Measurements from ENCODE around the gene ATMIN. TPM values are rescaled to one million over a fixed set of nuclear protein-coding genes. Genes with fewer than 3 reads are reported as not detected.

The ATMIN gene
- total and polyA plus RNA-seq, 10 of the 15 experiments (the other 5 are each of a cell fraction or from before 2014, with no cell fraction given), result 5.2 to 28.9 (median 18.3) TPM

GRCh38 chr16:80993834-80994233 is 41.8 kb upstream of the ATMIN start:
- Histone ChIP-seq H3K4me2 (ENCODE audit: control insufficient read depth, insufficient read depth) (no peak overlapping the region), H4K20me1 (ENCODE audit: control insufficient read depth, insufficient read depth) (peaks cover 3% of the 10 kb centered on the region; the same call in 1 of the 2 replicates), H2AFZ (ENCODE audit: control insufficient read depth, low read depth, low read length) (no peak overlapping the region), H3K79me2 (ENCODE audit: control insufficient read depth, insufficient read depth, low read length) (peaks cover 62% of the 10 kb centered on the region), H3K9ac (ENCODE audit: control insufficient read depth, insufficient read depth, low read length) (no peak overlapping the region), H3K9me3 (replicated peaks; ENCODE audit: control insufficient read depth, insufficient read depth, low read length) (no peaks in the 10 kb centered on the region), H3K4me1 (ENCODE audit: control insufficient read depth, insufficient read depth, low read length) (no peaks in the 10 kb centered on the region), H3K27ac (ENCODE audit: control insufficient read depth, insufficient read depth) (no peak overlapping the region), H3K27me3 (replicated peaks in 1 of 2; ENCODE audit: control insufficient read depth in 2 of 2, insufficient read depth in 2 of 2, low read length in 1 of 2) (no peaks in the 10 kb centered on the region), H3K4me3 (no peak overlapping the region), H3K36me3 (ENCODE audit: control insufficient read depth in 2 of 2, insufficient read depth in 2 of 2, low read length in 1 of 2) (peaks cover 3 to 10% of the 10 kb centered on the region in 2 experiments)
- no peak for ATAC-seq
- no peak for DNase-seq (ENCODE audit: low read depth, low spot score)
- intact Hi-C loops (cut with micrococcal nuclease; ENCODE audit: unreplicated experiment), result no loop called here
- in situ Hi-C loops (cut with MboI), result no loop called here
- FAIRE-seq, result no peak
- ChIA-PET RAD21 (ENCODE audit: unreplicated experiment) (interaction anchor here (1.1 kb wide), 1 partner anchor 9 kb away, joined by 3 read pairs; no protein-coding TSS in a partner anchor), POLR2A (interaction anchor here (1.5 to 1.6 kb wide), 2 partner anchors 8 to 12 kb away, joined by 4 to 5 read pairs; no protein-coding TSS in a partner anchor), SMC1A (ENCODE audit: uncharacterized antibody, unreplicated experiment) (interaction anchor here (0.9 to 1.6 kb wide), 5 partner anchors 8 to 163 kb away, joined by 3 to 8 read pairs (median 4); partner anchors contain the start of genes CENPN and CMC2), CTCF (interaction anchor here (0.9 to 2.6 kb wide), 5 partner anchors 10 to 42 kb away, joined by 3 to 22 read pairs (median 6); partner anchors contain the start of gene ATMIN)
- BruUV-seq (replicated peaks), result no TSS peak
- TF ChIP-seq MEF2A (IDR thresholded peaks at IDR 0.05; ENCODE audit: insufficient read depth, low read depth, low read length), result no peak
- TF ChIP-seq CREM (IDR thresholded peaks at IDR 0.05; ENCODE audit: low read depth), result no peak
- no peak for TF ChIP-seq BHLHE40 (IDR thresholded peaks at IDR 0.05; ENCODE audit: borderline replicate concordance in 1 of 2, low read depth in 2 of 2, low read length in 1 of 2)
- no peak for TF ChIP-seq ZNF274 (IDR thresholded peaks at IDR 0.05; ENCODE audit: insufficient read depth, insufficient read length)
- TF ChIP-seq ZBTB40 (IDR thresholded peaks at IDR 0.05; ENCODE audit: borderline replicate concordance), result no peak
- TF ChIP-seq JUNB (IDR thresholded peaks at IDR 0.05), result no peak
- no peak for TF ChIP-seq SP1 (IDR thresholded peaks at IDR 0.05; ENCODE audit: low read depth, low read length)
- no peak for TF ChIP-seq PRDM15 (CRISPR knock-in tag; IDR thresholded peaks at IDR 0.05)
- TF ChIP-seq BCL3 (IDR thresholded peaks at IDR 0.05; ENCODE audit: borderline replicate concordance, insufficient read depth, low read depth, low read length, poor library complexity, severe bottlenecking), result no peak
- TF ChIP-seq GATAD2B (conservative IDR thresholded peaks at IDR 0.05; ENCODE audit: low read depth), result no peak
- TF ChIP-seq IKZF1 (conservative IDR thresholded peaks at IDR 0.05), result no peak
